ENCODE measurements around the gene PSME1.

- no peak for TF ChIP-seq CTCF (conservative IDR thresholded peaks at IDR 0.05; ENCODE audit: low read depth, low read length)
- TF ChIP-seq EZH2 (IDR thresholded peaks at IDR 0.05; ENCODE audit: borderline replicate concordance, low read depth, low read length, poor library complexity, severe bottlenecking), result no peak
Observed at GRCh38 chr14:24186831-24187538, 51.0 kb downstream of the PSME1 start.

Measured in A673 (cell line).